HG03460 (cell line): ENCODE results near the gene CRTC1.
"Not testable (repeated sequence)": the region's sequence is repeated elsewhere in the genome, so short reads cannot be mapped to it uniquely, and the experiment has no call there.

Source experiments
- ATAC-seq: cut with Tn5 transposase; IDR thresholded peaks from one replicate; pipeline ENCODE4 v1.9.1; 2021; ENCODE audit not compliant: unreplicated experiment

The CRTC1 gene

DNA sequence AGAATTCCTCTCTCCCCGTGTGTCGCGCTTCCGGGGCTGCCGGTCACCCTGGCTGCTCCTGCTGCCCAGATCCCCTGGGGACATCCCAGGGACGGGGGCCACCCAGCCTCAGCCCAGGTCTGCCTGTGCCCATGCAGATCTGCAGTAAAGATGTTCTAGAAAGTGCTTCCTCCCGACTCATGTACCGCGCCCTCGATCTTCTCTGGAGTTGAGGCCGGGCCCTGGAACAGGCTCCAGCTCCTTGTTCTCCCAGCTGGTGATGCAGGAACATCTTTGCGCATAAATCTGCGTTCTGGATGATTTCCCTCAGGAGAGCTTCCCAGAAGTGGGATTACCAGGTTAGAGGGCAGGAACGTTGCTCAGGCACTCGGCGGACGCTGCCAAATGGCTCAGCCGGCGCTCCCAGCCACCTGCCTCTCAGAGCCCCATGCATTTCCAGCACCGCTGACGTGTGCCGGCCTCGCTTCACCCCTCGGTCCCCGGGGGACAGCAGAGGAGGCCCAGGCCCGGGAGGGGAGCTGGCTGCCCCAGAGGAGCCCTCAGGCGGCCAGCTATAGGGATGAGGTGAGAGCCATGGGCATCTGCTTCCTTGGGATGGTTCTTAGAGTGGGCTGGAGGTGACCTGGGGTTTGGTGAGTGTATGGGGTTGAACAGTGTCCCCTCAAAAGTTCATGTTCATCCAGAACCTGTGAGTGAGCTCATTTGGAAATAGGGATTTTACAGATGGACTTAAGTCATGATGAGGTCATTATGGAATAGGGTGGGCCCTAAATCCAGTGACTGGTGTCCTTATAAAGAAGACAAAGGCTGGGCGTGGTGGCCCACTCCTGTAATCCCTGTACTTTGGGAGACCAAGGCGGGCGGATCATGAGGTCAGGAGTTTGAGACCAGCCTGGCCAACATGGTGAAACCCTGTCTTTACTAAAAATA lies 42.6 kb downstream of the CRTC1 start:
- ATAC-seq = no peak

DNA sequence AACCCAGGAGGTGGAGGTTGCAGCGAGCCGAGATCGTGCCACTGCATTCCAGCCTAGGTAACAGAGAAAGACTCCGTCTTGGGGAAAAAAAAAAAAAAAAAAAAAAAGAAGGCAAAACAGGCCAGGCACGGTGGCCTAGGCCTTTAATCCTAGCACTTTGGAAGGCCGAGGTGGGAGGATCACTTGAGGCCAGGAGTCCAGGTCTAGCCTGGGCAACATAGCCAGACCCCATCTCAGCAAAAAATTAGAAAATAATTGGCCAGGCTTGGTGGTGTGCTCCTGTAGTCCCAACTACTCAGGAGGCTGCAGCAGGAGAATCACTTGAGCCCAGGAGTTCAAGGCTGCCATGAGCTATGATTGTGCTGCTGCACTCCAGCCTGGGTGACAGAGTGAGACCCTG lies 43.4 kb downstream of the CRTC1 start:
- ATAC-seq = no peak

DNA sequence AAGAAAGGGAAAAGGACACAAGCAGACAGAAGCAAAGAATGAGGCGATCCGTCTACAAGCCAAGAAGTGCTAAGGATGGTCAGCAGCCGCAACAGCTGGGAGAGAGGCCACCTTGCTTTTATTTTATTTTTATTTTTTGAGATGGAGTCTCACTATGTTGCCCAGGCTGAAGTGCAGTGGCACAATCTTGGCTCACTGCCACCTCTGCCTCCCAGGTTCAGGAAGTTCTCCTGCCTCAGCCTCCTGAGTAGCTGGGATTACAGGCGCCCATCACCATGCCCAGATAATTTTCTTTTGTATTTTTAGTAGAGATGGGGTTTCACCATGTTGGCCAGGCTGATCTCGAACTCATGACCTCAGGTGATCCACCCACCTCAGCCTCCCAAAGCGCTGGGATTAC lies 44.1 kb downstream of the CRTC1 start:
- ATAC-seq = not testable (repeated sequence)

DNA sequence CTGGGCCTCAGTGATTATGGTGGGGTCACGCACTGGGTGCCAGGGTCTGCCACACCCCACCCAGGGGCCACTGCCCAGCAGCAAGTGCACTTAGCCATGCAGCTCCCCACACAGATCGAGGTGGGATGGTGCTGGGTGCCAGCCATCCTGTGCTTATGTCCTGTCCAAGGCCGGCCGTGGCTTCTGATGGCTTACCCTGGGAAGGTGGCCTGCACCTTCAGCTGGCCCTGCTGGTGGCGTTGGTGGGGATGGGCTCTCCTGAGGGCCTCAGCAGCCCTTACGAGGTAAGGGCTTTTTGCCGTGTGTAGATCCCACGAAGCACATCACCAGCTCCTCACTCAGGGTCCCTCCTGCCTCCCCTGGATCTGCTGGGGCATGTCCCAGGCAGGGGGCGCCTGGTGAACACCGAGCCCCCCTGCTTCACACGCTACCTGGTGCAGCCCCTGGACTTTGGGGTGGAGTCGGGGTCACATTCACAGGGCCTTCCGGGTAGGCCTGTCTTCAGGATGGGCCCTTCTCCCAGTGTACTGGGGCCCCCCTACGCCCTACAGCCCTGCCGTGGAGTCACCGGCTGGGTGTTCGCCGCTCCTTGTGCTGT lies 46.6 kb downstream of the CRTC1 start:
- no peak for ATAC-seq

DNA sequence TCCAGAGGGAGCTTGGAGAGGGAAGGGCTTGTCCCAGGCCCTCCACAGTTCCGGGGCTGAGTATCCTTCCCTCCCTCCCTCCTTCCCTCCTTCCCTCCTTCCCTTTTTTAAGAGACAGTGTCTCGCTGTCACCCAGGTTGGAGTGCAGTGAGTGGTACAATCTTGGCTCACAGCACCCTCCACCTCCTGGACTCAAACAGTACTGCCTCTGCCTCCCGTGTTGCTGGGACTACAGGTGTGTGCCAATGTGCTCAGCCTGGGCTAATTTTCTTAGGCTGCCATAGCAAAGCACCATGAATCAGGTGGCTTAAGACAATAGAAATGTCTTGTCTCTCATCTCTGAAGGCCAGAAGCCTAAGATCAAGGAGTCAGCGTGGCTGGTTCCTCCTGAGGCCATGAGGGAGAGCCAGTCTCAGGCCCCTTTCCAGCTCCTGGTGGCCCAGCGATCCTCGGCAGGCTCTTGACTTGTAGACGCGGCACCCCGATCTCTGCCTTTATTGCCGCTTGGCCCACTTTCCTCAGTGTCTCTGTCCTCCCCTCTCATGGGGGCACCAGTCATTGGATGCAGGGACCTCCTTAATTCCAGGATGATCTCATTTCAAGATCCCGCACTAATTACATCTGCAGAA lies 47.5 kb downstream of the CRTC1 start:
- no peak for ATAC-seq

DNA sequence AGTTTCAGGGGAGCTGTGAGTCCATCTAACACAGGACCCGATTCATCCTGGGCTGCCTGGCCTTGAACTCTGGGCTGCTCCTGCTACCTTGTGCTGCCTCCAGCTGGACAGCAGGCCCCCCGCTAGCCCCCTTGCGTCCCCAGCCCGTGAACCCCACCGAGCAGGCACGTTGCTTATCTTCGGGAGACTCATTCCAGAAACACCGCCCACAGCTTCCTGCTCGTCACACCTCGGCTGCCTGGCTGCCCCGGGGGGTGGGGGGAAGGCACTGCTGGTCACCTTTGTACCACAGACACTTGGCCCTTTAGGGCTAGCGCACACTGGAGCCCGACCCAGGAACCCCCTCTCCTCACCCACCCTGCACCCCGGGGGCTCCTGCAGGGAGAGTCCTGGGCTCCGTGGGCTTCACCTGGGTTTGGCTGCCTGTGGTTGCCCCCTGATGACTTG lies 48.1 kb downstream of the CRTC1 start:
- no peak for ATAC-seq

DNA sequence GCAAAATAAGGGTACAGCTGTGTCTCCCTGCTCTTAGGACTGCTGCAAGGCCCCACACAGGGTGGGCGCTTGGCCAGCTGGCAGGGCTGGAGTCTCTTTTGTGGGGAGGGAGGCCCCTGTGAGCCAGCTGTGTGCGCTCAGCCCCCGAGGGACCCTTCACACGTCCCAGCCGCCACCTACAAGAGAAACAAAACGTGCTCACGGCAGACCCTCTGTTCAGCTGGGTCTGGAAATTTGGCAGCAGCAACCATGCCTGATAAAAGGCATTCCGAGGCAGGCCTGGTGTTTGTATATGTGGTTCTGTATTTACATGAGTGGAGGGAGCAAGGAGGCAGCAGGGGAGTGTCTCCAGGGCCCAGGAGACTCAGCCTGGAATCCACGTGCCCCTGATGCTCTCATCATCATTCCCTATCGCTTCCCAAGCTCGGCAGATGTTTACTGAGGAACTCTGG lies 49.7 kb downstream of the CRTC1 start:
- no peak for ATAC-seq

DNA sequence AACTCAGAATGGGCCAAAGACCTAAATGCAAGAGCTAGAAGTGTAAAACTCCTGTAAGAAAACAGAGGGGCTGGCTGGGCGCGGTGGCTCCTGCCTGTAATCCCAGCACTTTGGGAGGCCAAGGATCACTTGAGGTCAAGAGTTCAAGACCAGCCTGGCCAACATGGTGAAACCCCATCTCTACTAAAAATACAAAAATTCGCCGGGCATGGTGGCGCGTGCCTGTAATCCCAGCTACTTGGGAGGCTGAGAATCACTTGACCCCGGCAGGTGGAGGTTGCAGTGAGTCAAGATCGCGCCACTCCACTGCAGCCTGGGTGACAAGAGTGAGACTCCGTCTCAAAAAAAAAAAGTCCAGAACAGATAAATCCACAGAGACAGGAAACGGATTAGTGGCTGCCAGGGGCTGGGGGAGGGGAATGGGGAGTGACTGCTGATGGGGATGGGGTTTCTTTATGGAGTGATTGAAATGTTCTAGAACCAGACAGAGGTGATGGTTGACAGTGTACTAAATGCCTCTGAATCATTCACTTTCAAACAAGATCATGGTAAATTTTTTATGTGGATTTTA lies 50.4 kb downstream of the CRTC1 start:
- ATAC-seq = not testable (repeated sequence)

DNA sequence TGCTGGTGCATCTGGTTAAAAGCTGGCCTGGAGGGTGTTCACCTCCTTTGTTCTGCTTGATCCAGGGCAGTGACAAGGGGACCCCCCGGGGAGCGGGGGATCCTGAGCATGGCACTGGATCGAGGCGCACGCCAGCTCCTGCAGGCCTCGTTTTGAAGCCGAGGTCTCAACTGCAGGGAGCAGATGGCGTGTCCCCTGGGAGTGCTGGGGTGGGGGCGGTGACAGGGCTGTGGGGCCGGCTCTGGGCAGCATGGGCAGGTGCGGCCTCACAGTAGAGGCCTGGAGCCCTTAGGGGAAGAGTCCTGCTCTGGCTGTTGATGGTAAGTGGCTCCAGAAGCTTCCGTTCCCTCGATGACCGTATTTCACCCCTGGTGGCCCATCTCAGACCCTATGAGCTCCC lies 51.8 kb downstream of the CRTC1 start:
- ATAC-seq = no peak

DNA sequence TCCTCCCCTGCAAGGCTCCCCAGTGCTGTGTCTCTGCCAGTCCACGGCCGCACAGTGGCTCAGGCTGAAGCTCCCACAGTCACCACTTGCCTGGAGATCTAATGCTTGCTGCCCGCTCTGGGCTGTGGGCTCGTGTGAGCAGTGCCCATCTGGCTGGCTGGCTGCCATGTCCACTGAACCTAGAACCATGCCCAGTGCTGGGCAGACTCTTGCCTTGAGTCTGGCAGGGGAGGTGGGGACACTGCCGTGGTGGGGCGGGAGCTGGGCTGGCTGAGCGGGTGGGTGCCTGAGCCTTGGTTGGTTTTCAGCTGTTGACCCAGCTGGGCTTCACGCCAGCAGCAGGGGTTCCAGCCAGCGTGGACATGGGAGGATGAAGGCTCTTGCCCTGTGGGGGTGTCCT lies 52.3 kb downstream of the CRTC1 start:
- ATAC-seq = no peak

DNA sequence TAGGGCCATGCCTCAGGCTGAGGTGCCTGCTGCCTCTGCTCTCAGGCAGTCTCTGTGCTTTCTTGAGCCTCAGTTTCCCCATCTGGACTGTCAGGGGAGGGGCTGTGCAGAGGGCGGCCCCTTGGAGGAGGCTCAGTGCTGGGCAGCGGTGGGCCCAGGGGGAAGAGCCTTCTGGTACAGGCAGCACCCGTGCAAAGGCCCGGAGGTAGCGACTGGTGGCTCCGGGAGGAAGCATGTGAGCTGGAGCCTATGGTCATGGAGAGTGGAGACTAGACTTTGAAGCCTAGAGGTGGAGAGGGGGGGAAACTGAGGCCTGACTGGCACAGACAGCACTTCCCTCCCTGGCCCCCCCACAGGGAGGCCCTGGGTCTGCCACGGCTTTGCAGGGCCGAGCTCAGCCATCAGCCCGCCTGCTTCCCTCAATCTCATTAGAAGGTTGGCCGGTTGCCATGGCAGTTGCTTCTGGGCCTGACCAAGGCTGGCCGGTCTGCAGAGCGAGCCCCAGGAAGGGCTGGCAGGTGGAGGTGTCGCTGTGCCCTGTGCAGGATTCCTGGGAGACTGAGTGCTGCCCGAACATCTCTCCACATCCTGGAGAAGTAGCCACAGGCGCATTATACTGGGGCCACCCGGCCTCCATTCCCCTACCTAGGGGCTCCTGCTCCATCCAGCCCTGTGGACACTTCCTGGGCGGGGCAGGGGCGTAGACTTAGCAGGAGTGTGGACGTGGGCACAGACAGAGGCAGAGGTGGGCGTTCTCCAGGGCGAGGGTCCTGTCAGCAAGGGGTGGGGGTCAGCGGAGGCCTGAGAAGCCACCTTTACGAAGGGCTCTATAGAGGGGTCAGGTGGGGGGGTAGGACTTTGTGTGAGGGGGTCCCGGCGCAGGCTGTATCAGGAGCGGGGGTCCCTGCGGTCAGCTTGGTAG lies 53.2 kb downstream of the CRTC1 start:
- no peak for ATAC-seq

DNA sequence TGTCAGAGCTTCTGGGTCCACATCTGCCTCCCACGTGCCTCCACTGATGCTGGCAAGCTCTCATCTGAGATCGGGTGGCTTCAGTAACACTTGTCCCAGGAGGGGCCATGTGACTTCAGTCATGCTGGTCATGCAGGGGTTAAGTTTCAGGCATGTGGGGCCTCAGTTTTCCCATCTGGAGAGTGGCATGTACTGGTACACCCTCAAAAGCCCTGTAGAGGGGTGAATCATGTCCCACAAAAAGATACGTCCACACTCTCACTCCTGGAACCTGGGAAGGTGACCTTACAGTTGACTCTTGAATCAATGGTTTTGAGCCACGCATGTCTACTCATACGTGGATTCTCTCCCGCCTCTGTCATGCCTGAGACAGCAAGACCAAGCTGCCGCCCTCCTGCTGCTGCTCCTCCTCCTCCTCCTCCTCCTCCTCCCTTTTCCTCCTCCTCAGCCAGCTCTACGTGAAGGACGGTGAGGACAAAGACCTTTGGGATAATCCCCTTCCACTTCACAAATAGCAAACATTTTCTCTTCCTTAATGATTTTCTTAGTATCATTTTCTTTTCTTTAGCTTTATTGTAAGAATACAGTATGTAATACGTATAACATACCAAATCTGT lies 54.0 kb downstream of the CRTC1 start:
- no peak for ATAC-seq

DNA sequence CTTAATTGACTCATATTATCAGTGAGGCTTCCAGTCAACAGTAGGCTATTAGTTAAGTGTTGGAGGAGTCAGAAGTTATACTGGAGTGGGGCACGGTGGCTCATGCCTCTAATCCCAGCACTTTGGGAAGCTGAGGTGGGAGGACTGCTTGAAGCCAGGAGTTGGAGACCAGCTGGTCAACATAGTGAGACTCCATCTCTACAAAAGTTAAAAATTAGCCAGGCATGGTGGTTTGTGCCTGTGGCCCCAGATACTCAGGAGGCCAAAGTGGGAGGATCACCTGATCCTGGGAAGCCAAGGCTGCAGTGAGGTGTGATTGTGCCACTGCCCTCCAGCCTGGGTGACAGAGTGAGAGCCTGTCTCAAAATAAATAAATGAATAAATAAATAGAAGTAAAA lies 54.5 kb downstream of the CRTC1 start:
- no peak for ATAC-seq

DNA sequence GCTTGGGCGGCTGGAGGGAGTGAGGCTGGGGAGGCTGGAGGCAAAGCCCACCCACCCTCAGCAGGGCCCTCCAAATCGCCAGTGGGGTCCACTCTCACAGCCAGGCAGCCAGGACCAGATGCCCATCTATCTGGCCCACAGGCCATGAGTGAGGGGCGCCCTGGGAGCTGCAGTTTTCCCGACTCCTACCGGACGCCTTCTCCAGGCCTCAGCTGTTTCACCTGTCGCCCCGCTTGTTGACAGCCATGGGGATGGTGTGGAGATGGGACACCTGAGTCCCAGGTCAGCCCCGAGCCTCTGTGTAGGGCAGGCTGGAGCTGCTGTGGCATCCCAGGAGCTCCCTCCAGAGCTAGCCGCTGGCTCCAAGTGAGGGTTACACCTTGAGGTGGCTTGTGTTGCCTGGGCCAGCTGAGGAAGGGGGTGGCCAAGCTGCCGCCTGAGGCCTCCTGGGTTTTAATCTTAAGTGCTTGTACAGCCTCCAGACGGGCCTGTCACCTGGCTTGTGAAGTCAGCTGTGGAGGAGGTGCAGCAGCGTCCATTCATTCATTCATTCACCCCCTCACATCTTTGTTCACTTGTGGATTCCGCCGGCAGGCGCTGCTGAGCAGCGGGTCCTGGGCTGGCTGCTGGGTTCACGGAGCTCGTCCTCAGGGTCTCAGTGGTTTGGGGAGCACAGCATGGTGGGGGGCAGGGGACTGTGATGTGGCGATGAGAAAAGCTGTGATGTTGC lies 55.6 kb downstream of the CRTC1 start:
- ATAC-seq = no peak

DNA sequence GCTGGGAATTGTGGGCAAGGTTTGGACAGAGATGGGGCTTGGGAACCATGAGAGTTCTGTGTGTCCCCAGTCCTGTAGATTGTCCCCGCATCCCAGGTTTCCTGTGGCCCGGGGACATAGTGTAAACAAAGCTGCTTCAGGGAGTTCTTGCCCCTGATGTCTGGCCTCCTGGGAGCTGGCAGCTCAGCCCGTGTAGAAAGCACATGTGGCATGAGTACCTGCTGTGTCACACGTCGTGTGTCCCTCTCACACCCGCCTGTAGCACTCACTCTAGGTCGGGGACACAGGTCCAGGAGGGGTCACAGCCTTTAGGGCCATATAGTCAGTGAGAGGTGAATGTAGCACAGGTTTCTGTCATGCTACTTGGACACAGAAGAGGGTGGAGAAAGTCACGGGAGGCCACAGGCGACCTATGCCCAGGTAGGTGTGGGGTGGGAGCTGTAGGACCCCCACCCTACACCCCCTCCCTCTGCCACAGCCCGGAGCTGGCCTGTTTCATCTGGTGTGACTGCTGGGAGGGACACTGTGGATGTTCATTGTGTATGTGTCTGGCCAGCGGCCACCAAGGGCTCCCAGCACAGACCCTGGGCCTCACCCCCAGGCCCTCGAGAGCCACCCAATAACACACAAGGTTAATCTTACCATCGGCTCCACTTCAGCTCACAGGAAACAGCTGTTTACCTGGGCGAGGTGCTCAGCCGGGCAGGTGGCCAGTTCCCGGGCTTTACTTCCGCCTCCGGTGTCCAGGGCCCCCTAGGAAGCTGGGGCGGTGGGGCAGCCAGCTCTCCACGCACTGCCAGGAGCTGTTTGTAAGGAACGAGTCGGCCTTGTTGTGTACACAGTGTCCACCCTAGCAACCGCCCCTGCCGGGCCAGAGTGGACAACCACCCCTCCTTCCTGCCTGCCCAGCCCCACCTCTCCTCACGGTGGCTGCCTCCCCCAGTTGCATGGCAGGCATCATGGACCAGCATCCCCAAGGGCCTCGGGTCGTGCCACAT lies 57.9 kb downstream of the CRTC1 start:
- ATAC-seq = no peak

DNA sequence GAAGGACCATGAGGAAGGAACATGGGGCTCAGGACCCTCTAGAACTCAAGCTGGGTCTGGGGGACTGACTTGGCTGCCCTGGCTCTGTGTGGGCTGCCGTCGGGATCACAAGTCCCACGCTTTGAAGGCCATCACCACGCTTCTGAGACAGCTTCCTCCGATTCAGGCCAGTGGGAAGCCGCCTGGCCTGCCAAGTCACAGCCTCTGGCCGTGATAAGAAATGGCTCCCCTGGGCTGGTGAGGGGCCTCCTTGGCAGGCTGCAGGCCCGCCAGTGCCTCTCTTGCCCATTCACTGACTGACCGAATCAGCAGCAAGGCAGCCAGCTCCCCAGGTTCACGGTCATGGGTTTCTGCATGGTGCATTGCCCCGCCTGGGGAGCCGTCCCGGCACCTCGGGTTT lies 58.8 kb downstream of the CRTC1 start:
- no peak for ATAC-seq

DNA sequence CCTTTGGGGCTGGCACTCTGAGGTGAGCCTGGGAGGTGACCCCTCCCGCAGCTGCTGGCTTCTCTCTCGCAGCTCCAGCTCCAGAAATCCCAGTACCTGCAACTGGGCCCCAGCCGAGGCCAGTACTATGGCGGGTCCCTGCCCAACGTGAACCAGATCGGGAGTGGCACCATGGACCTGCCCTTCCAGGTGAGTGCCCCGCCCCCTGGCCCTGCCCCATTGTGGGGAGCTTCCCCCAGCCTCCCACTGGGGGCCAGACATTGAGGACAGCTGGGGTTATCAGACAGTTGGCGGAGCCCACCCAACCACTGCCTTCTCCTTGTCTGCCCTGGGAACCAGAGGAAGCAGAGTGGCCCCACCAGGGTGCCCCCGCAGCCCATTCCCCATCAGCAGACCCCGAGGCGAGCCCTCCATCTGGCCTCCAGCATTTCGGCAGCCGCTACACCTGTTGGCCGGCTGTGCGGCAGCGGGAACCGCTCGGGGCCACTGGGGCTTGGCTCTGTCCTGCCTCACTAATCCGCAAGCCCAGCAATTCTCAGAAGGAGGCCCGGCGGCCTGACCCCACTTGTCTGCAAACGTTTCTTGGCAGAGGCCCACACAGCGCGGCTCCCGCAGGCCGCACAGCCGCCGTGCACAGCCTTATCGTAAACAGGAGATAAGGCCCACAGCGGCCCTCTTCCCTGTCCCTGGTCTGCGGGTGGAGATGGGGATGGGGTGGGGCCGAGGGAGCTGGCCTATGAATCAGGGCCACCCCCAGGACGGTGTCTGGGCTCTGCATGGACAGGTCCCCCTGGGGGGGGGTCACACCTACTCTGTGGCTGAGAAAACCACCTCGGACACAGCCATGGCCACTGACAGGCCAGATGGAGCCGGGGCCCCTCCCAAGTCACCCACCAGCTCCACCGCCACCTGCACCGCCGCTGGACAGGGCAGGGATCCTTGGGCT lies 59.6 kb downstream of the CRTC1 start:
- ATAC-seq = no peak
